H1 (cell line): Measurements from ENCODE around the gene WDR7. TPM values are rescaled to one million over a fixed set of nuclear protein-coding genes. Genes with fewer than 3 reads are reported as not detected.

Source experiments
- CTCF ChIA-PET: fragments of 300-600 bp; sonication (Branson Sonifier 250); formaldehyde crosslinking; loops from one replicate; lab custom pipeline; 2021; ENCODE audit not compliant: partially characterized antibody; lab: Charles Lee
- POLR2A ChIA-PET: fragments of 300-600 bp; sonication (Branson Sonifier 250); formaldehyde crosslinking; loops from one replicate; lab custom pipeline; 2021; ENCODE audit warnings: inconsistent platforms; ENCODE audit not compliant: partially characterized antibody; lab: Charles Lee
- DNase-seq, 2 experiments: peaks; one replicate each; pipeline versions ENCODE4 v3.0.0 to v3.0.0-alpha.2; 2010 to 2022; ENCODE audit warnings: low spot score in 2 of 2, low read depth in 1 of 2, mixed read lengths in 1 of 2
- FAIRE-seq: peaks from 2 replicates; lab custom pipeline; 2011; peaks lifted over from hg19 to GRCh38; lab: Jason Lieb, UNC
- H2AFZ ChIP-seq: 2 replicates; pipeline ENCODE4 v1.8.1; 2012; ENCODE audit warnings: low read length, inconsistent platforms
- H2AK5ac ChIP-seq: 2 replicates; pipeline ENCODE4 v1.6.1; 2013; ENCODE audit warnings: low read depth, low read length
- H2BK120ac ChIP-seq: replicated peaks from 2 replicates; pipeline ENCODE3; 2013; ENCODE audit warnings: low read depth, low read length, inconsistent platforms
- H2BK12ac ChIP-seq: 2 replicates; pipeline ENCODE4 v1.6.1; 2013; ENCODE audit warnings: low read depth, low read length
- H2BK15ac ChIP-seq: 2 replicates; pipeline ENCODE4 v1.6.1; 2013; ENCODE audit warnings: low read length
- H2BK20ac ChIP-seq: 2 replicates; pipeline ENCODE4 v1.6.1; 2013; ENCODE audit warnings: low read length
- H2BK5ac ChIP-seq: 2 replicates; pipeline ENCODE4 v1.6.1; 2013; ENCODE audit warnings: low read depth, low read length
- H3K14ac ChIP-seq: 2 replicates; pipeline ENCODE4 v1.6.1; 2013; ENCODE audit warnings: inconsistent platforms; ENCODE audit not compliant: insufficient read length
- H3K18ac ChIP-seq: 2 replicates; pipeline ENCODE4 v1.6.1; 2013; ENCODE audit warnings: low read length; ENCODE audit errors: extremely low read depth
- H3K23ac ChIP-seq: 2 replicates; pipeline ENCODE4 v1.6.1; 2013; ENCODE audit warnings: inconsistent platforms; ENCODE audit not compliant: insufficient read length
- H3K23me2 ChIP-seq: 2 replicates; pipeline ENCODE4 v1.6.1; 2013; ENCODE audit warnings: low read depth, low read length
- H3K27ac ChIP-seq: 2 replicates; pipeline ENCODE4 v1.6.1; 2011; ENCODE audit warnings: low read depth, low read length, inconsistent platforms
- H3K27me3 ChIP-seq, 4 experiments: replicated peaks in 1 of 4; 1 replicate in 1 of 4; 2 replicates in 3 of 4; pipeline versions ENCODE4 v1.6.1 to v1.8.1; 2011 to 2013; ENCODE audit warnings: low read length in 3 of 4, mild to moderate bottlenecking in 3 of 4, inconsistent platforms in 2 of 4, mixed read lengths in 2 of 4, moderate library complexity in 1 of 4; ENCODE audit not compliant: control insufficient read depth in 3 of 4, insufficient read depth in 3 of 4; ENCODE audit errors: extremely low read depth in 1 of 4
- H3K36me3 ChIP-seq, 4 experiments: 2 replicates each; pipeline versions ENCODE4 v1.6.1 to v1.8.1; 2011 to 2013; ENCODE audit warnings: mild to moderate bottlenecking in 4 of 4, low read length in 3 of 4, moderate library complexity in 2 of 4, control low read depth in 1 of 4, inconsistent platforms in 1 of 4; ENCODE audit not compliant: insufficient read depth in 4 of 4, control insufficient read depth in 2 of 4
- H3K4ac ChIP-seq: replicated peaks from 2 replicates; pipeline ENCODE3; 2013; ENCODE audit warnings: low read length, low read depth, mixed read lengths, inconsistent platforms; ENCODE audit not compliant: insufficient read length
- H3K4me1 ChIP-seq, 4 experiments: replicated peaks in 1 of 4; 1 replicate in 1 of 4; 2 replicates in 3 of 4; pipeline versions ENCODE4 v1.6.1 to v1.8.1; 2011 to 2013; ENCODE audit warnings: low read length in 3 of 4, inconsistent platforms in 2 of 4, mixed read lengths in 1 of 4; ENCODE audit not compliant: insufficient read depth in 4 of 4, control insufficient read depth in 3 of 4
- H3K4me2 ChIP-seq, 2 experiments: 2 replicates each; pipeline versions ENCODE4 v1.6.1 to v1.8.1; 2011 to 2013; ENCODE audit warnings: low read depth in 2 of 2, low read length in 2 of 2, control low read depth in 1 of 2, inconsistent platforms in 1 of 2, mild to moderate bottlenecking in 1 of 2; ENCODE audit not compliant: insufficient read depth in 1 of 2
- H3K4me3 ChIP-seq, 4 experiments: fragments of 200-600, 300-600 bp in 1 of 4; sonication (generic), shearing (Covaris generic), sonication (Bioruptor Twin) in 1 of 4; 2 replicates each; pipeline versions ENCODE4 v1.5.1 to v1.8.1; 2011 to 2016; ENCODE audit warnings: low read length in 4 of 4, low read depth in 3 of 4, control low read depth in 2 of 4, inconsistent platforms in 2 of 4, mild to moderate bottlenecking in 2 of 4, mixed read lengths in 1 of 4, moderate library complexity in 1 of 4; ENCODE audit not compliant: insufficient read depth in 2 of 4; ENCODE audit errors: extremely low read depth in 1 of 4
- H3K56ac ChIP-seq: replicated peaks from 2 replicates; pipeline ENCODE3; 2013; ENCODE audit warnings: low read depth, mild to moderate bottlenecking, mixed read lengths, low read length, inconsistent platforms; ENCODE audit not compliant: insufficient read length
- H3K79me1 ChIP-seq: 2 replicates; pipeline ENCODE4 v1.6.1; 2013; ENCODE audit warnings: low read depth, low read length, control low read depth
- H3K79me2 ChIP-seq, 2 experiments: 2 replicates each; pipeline versions ENCODE4 v1.6.1 to v1.8.1; 2012 to 2013; ENCODE audit warnings: low read length in 2 of 2, mild to moderate bottlenecking in 2 of 2, inconsistent platforms in 1 of 2; ENCODE audit not compliant: insufficient read depth in 2 of 2, control insufficient read depth in 1 of 2
- H3K9ac ChIP-seq, 4 experiments: replicated peaks in 1 of 4; 1 replicate in 1 of 4; 2 replicates in 3 of 4; pipeline versions ENCODE4 v1.6.1 to v1.8.1; 2011 to 2013; ENCODE audit warnings: low read depth in 3 of 4, low read length in 3 of 4, control low read depth in 2 of 4, mild to moderate bottlenecking in 2 of 4, moderate library complexity in 2 of 4, inconsistent platforms in 1 of 4; ENCODE audit errors: extremely low read depth in 1 of 4
- H3K9me3 ChIP-seq, 2 experiments: 2 replicates each; pipeline versions ENCODE4 v1.6.1 to v1.8.1; 2012 to 2013; ENCODE audit warnings: mild to moderate bottlenecking in 2 of 2, moderate library complexity in 2 of 2, control low read depth in 1 of 2, inconsistent platforms in 1 of 2, low read depth in 1 of 2, low read length in 1 of 2, mixed read lengths in 1 of 2; ENCODE audit not compliant: insufficient read depth in 2 of 2
- H4K20me1 ChIP-seq, 2 experiments: replicated peaks in 1 of 2; 2 replicates each; pipeline versions ENCODE3 to v1.8.1; 2011 to 2013; ENCODE audit warnings: inconsistent platforms in 2 of 2, low read length in 2 of 2, mild to moderate bottlenecking in 1 of 2; ENCODE audit not compliant: insufficient read depth in 2 of 2, control insufficient read depth in 1 of 2
- H4K5ac ChIP-seq: 2 replicates; pipeline ENCODE4 v1.6.1; 2013; ENCODE audit warnings: low read length, low read depth, mixed read lengths, inconsistent platforms; ENCODE audit not compliant: insufficient read length
- H4K8ac ChIP-seq: 2 replicates; pipeline ENCODE4 v1.8.0; 2013; ENCODE audit warnings: mild to moderate bottlenecking, moderate library complexity, low read length, inconsistent platforms; ENCODE audit not compliant: insufficient read depth; ENCODE audit errors: extremely low read depth
- H4K91ac ChIP-seq: replicated peaks from 2 replicates; pipeline ENCODE3; 2013; ENCODE audit warnings: low read length, mixed read lengths, inconsistent platforms; ENCODE audit not compliant: insufficient read length
- BRCA1 ChIP-seq: IDR thresholded peaks from 2 replicates; pipeline ENCODE4 v1.6.1; 2012; ENCODE audit warnings: low read depth, low read length, improper control_type of control experiment
- CHD1 ChIP-seq: IDR thresholded peaks from 2 replicates; pipeline ENCODE4 v1.6.1; 2012; ENCODE audit warnings: low read depth, low read length, improper control_type of control experiment
- GABPA ChIP-seq: IDR thresholded peaks from 2 replicates; pipeline ENCODE4 v1.6.1; 2011; ENCODE audit warnings: mild to moderate bottlenecking, low read length, moderate library complexity, borderline replicate concordance; ENCODE audit not compliant: insufficient read depth
- POLR2AphosphoS5 ChIP-seq: IDR thresholded peaks from 2 replicates; pipeline ENCODE4 v1.6.1; 2011; ENCODE audit warnings: low read depth, low read length
- RBBP5 ChIP-seq: IDR thresholded peaks from 2 replicates; pipeline ENCODE4 v1.7.1; 2012; ENCODE audit warnings: low read depth, mild to moderate bottlenecking, inconsistent platforms, low read length, moderate library complexity, borderline replicate concordance
- TBP ChIP-seq: IDR thresholded peaks from 2 replicates; pipeline ENCODE4 v1.6.1; 2011; ENCODE audit warnings: low read depth, low read length, improper control_type of control experiment
- WGBS, 2 experiments: shearing (Covaris generic) in 1 of 2; methylation state at CpG; one replicate each; pipeline versions ENCODE4 v1.1.6 to v1.1.7; 2013 to 2015; ENCODE audit warnings: low lambda C conversion rate in 2 of 2, mixed read lengths in 2 of 2, inconsistent platforms in 1 of 2, low coverage in 1 of 2, missing lambda C conversion rate in 1 of 2; ENCODE audit not compliant: insufficient replicate concordance in 2 of 2, insufficient coverage in 1 of 2, insufficient read length in 1 of 2; ENCODE audit errors: extremely low coverage in 1 of 2, missing lambda C conversion rate in 1 of 2; 5-methylcytosine and 5-hydroxymethylcytosine counted together
- polyA plus RNA-seq, 7 experiments: library from polyadenylated mRNA; depleted of rRNA in 3 of 7; stranded (reverse) in 5 of 7; unstranded in 2 of 7; fragments of >200 nt in 5 of 7; fragments of 200-250 nt in 2 of 7; gene quantifications; 1 replicate in 5 of 7; 2 replicates in 1 of 7; 4 replicates in 1 of 7; pipeline versions ENCODE4 v1.2.1 to v1.2.3, GENCODE V29; 2011 to 2013; ENCODE audit warnings: missing spikeins in 2 of 7, mixed read lengths in 2 of 7
- total RNA-seq: library from RNA; stranded (reverse); fragmentation: NEBNext Ultra II Directional; extraction: Animal tissue kit (Norgen Biotek cat#: 25700); gene quantifications from 2 replicates; pipeline ENCODE4 v1.2.1, GENCODE V29; 2021

Gene WDR7
- total and polyA plus RNA-seq, 2 of the 8 experiments (the other 6 are each of a cell fraction or from before 2014, with no cell fraction given): 5.5 to 15.2 TPM

GRCh38 chr18:57077786-57078552 is 426.8 kb downstream of the WDR7 start:
- CTCF ChIA-PET: interaction anchor here (0.7 kb wide), 1 partner anchor 21 kb away, joined by 3 read pairs; no protein-coding TSS in a partner anchor
- H2AFZ ChIP-seq: no peak overlapping the region
- no peaks in the 10 kb centered on the region for H4K20me1 ChIP-seq
- H3K27ac ChIP-seq: no peak overlapping the region
- no peaks in the 10 kb centered on the region for H3K23me2 ChIP-seq
- H3K4me3 ChIP-seq: no peak overlapping the region
- 0 out of 2 replicates have a peak overlapping the region, but pooled peaks have one; percentile 4 for H2AK5ac ChIP-seq
- no peaks in the 10 kb centered on the region for H3K9me3 ChIP-seq
- no peaks in the 10 kb centered on the region for H3K36me3 ChIP-seq
- no peak overlapping the region for H4K5ac ChIP-seq
- H2BK120ac ChIP-seq: no peak overlapping the region
- WGBS, 2 experiments: 85% methylated on average over 11 of the region's 11 CpGs; no CpG with 5 or more reads in 1 of the 2 experiments
- no peak overlapping the region for H3K14ac ChIP-seq
- TF ChIP-seq TBP: no peak
- TF ChIP-seq GABPA: no peak
- no peak for TF ChIP-seq CHD1
- TF ChIP-seq BRCA1: no peak
- no peak for TF ChIP-seq RBBP5
- TF ChIP-seq POLR2AphosphoS5: no peak
- H3K23ac ChIP-seq: no peak overlapping the region
- H2BK20ac ChIP-seq: peak overlapping the region; percentile 64; the same call in 1 of the 2 replicates
- H2BK5ac ChIP-seq: peak overlapping the region; percentile 31; the same call in 1 of the 2 replicates
- H3K4ac ChIP-seq: no peak overlapping the region
- POLR2A ChIA-PET: no interaction called here
- DNase-seq (no peak), FAIRE-seq (no peak)
- no peak overlapping the region; the same call in 1 of the 2 replicates for H4K8ac ChIP-seq
- no peak overlapping the region for H3K9ac ChIP-seq
- H3K79me1 ChIP-seq: no peaks in the 10 kb centered on the region
- H3K18ac ChIP-seq: peak overlapping the region; percentile 25; the same call in 1 of the 2 replicates
- peaks cover 0 to 21% (median 7%) of the 10 kb centered on the region in 4 experiments; a peak in 4 of 7 replicates for H3K4me1 ChIP-seq
- peak overlapping the region; percentile 29; the same call in 1 of the 2 replicates for H2BK12ac ChIP-seq
- H3K56ac ChIP-seq: no peak overlapping the region
- no peak overlapping the region for H3K4me2 ChIP-seq
- no peaks in the 10 kb centered on the region for H3K27me3 ChIP-seq
- peak overlapping the region; percentile 59 for H4K91ac ChIP-seq
- peak overlapping the region; percentile 53; the same call in 1 of the 2 replicates for H2BK15ac ChIP-seq
- H3K79me2 ChIP-seq: no peaks in the 10 kb centered on the region
